GM12874 (cell line): Measurements from ENCODE around the gene UBN2.

ENCODE experiments used
- CTCF ChIP-seq: IDR thresholded peaks from 2 replicates; pipeline ENCODE4 v1.5.1; 2011; ENCODE audit warnings: low read depth, mild to moderate bottlenecking, control low read depth, low read length, moderate library complexity; ENCODE audit not compliant: insufficient read depth

UBN2 gene

GRCh38 chr7:139246494-139246893 is 15.5 kb downstream of the UBN2 start:
- TF ChIP-seq CTCF: no peak

GRCh38 chr7:139246905-139247304 is 15.9 kb downstream of the UBN2 start:
- TF ChIP-seq CTCF: no peak

DNA sequence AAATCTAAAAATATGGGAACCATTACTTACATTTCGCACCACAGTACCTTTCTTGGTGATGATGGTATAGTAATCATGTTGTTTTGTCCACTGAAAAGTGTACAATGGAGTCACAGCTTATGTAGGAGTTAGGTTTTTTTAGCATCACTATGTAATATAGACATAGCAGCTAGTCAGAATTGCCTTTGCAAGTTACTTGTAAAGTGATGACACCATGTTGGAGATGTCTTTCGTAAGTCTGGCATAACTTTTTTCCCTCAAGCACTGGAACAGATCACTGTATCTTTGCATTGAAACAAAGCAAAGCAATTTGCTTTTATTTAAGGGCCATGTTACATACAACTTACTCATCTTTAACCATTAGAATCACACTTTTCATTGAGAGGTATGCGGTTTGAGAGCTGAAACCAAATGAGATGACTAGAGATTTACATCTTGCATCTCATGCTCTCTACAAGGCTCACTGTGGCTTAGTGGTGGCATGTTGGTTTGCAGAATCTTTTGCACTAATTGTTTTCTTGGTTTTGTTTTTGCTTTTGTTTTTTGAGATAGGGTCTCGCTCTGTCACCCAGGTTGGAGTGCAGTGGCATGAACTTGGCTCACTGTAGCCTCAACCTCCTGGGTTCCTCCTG is 18.3 kb downstream of the UBN2 start:
- no peak for TF ChIP-seq CTCF

DNA sequence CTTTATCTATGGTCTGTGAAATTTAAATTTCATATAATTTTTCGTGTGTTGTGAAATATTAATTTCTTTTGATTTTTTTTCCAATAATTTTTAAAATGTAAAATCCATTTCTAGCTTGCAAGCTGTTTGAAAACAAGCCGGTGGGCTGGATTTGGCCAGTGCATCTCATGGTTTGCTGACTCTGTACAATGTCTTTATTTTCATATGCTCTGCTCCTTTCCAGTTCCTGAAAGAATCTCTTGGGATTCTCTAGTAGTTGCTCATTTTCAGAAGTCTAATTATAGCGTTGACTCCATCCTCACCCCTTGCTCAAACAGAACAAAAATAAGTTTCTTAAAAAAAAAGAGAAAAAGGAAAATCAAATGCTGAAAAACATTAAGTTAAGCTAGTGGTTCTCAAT is 21.4 kb downstream of the UBN2 start:
- TF ChIP-seq CTCF: no peak

- no peak for TF ChIP-seq CTCF
These were observed 23.2 kb downstream of the UBN2 start for GRCh38 chr7:139254281-139254680.

DNA sequence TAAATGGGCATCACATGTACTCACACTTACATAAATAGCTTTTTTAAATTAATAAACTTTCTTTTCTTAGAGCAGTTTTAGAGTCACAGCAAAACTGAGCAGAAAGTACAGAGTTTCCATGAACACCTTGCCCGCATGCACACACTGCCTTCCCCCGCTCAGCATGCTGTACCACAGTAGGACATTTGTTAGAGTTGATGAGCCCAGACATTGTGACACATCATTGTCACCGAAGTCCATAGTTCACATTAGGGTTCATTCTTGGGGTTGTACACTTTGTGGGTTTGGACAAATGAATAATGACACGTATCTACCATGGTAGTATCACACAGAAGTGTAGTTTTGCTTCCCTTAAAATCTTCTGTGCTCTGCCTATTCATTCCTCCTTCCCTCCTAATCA is 23.7 kb downstream of the UBN2 start:
- no peak for TF ChIP-seq CTCF

DNA sequence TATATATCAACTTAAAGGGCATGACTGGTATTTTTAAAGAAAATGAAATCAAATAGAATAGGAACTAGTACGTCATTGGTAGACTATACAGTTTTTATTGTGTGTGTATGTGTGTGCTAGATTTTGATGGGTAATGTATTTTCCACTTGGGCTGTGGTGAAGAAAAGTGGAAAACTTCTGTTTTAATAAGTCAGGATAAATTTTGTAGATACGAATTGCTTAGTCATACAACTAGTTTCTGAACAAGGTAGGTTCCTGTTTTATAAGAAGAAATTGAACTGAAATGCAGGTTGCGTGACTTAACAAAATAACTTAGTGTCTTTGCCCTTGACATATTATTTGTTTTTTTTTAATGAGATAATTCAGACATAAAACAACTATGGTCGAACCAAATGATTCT is 24.3 kb downstream of the UBN2 start:
- no peak for TF ChIP-seq CTCF
